Naive thymus-derived CD4-positive, alpha-beta T cell (primary cell): Measurements from ENCODE around the gene IL18BP. TPM values are rescaled to one million over a fixed set of nuclear protein-coding genes. Genes with fewer than 3 reads are reported as not detected.

ENCODE experiments used
- ATAC-seq: fragments of 150-1000 bp; cut with Tn5 transposase; 2 replicates; pipeline ENCODE4 v1.10.0; 2021; ENCODE audit warnings: mild to moderate bottlenecking, moderate library complexity
- CTCF ChIA-PET: fragments of 350-600 bp; sonication (Branson Sonifier 250); formaldehyde crosslinking; loops from one replicate; lab custom pipeline; 2021; ENCODE audit warnings: antibody characterized with exemption; lab: Charles Lee
- POLR2A ChIA-PET: fragments of 350-600 bp; sonication (Branson Sonifier 250); formaldehyde crosslinking; loops from one replicate; lab custom pipeline; 2021; ENCODE audit warnings: antibody characterized with exemption, inconsistent platforms; lab: Charles Lee
- DNase-seq, 9 donors: peaks; one replicate each; pipeline versions ENCODE4 v3.0.0 to v3.0.0-alpha.2; 2020 to 2022; ENCODE audit warnings: mixed read lengths in 1 of 9
- H3K27ac ChIP-seq: one replicate; pipeline ENCODE4 v1.7.0; 2013; ENCODE audit warnings: mild to moderate bottlenecking, low read depth, low read length, moderate library complexity
- H3K27me3 ChIP-seq, 2 donors: one replicate each; pipeline ENCODE4 v1.7.0; 2013; ENCODE audit warnings: low read length in 2 of 2, mild to moderate bottlenecking in 2 of 2, moderate library complexity in 2 of 2; ENCODE audit not compliant: control insufficient read depth in 2 of 2, insufficient read depth in 2 of 2
- H3K36me3 ChIP-seq, 3 experiments: 1 replicate in 2 of 3; 2 replicates in 1 of 3; pipeline ENCODE4 v1.7.0; 2013; ENCODE audit warnings: low read length in 3 of 3, mild to moderate bottlenecking in 3 of 3, moderate library complexity in 1 of 3; ENCODE audit not compliant: insufficient read depth in 3 of 3, control insufficient read depth in 2 of 3
- H3K4me1 ChIP-seq, 2 donors: one replicate each; pipeline ENCODE4 v1.7.0; 2013; ENCODE audit warnings: low read length in 2 of 2, mild to moderate bottlenecking in 2 of 2, moderate library complexity in 1 of 2; ENCODE audit not compliant: control insufficient read depth in 2 of 2, insufficient read depth in 2 of 2
- H3K4me3 ChIP-seq: 2 replicates; pipeline ENCODE4 v1.7.0; 2013; ENCODE audit warnings: mild to moderate bottlenecking, low read length
- H3K9me3 ChIP-seq, 3 experiments: 1 replicate in 2 of 3; 2 replicates in 1 of 3; pipeline ENCODE4 v1.7.0; 2013; ENCODE audit warnings: low read length in 3 of 3; ENCODE audit not compliant: control insufficient read depth in 2 of 3
- H3K27ac Mint-ChIP-seq, 9 donors: one replicate each; pipeline ENCODE4 v1.8.0; 2020 to 2022; ENCODE audit warnings: mixed read lengths in 9 of 9, mild to moderate bottlenecking in 8 of 9, moderate library complexity in 5 of 9, inconsistent platforms in 2 of 9
- H3K27me3 Mint-ChIP-seq, 5 donors: one replicate each; pipeline ENCODE4 v1.8.0; 2021 to 2022; ENCODE audit warnings: mixed read lengths in 5 of 5, mild to moderate bottlenecking in 1 of 5
- H3K36me3 Mint-ChIP-seq, 5 donors: one replicate each; pipeline ENCODE4 v1.8.0; 2020 to 2022; ENCODE audit warnings: mixed read lengths in 5 of 5, mild to moderate bottlenecking in 3 of 5, inconsistent platforms in 1 of 5
- H3K4me1 Mint-ChIP-seq, 7 donors: one replicate each; pipeline ENCODE4 v1.8.0; 2020 to 2022; ENCODE audit warnings: mixed read lengths in 7 of 7, mild to moderate bottlenecking in 3 of 7, inconsistent platforms in 1 of 7
- H3K4me3 Mint-ChIP-seq, 10 donors: one replicate each; pipeline ENCODE4 v1.8.0; 2020 to 2022; ENCODE audit warnings: mild to moderate bottlenecking in 10 of 10, mixed read lengths in 10 of 10, moderate library complexity in 6 of 10, inconsistent platforms in 2 of 10
- H3K9me3 Mint-ChIP-seq, 11 donors: one replicate each; pipeline ENCODE4 v1.8.0; 2020 to 2022; ENCODE audit warnings: mixed read lengths in 11 of 11, mild to moderate bottlenecking in 4 of 11, inconsistent platforms in 1 of 11, moderate library complexity in 1 of 11
- intact Hi-C, 2 donors: fragments of 100-400 bp; cut with micrococcal nuclease; formaldehyde crosslinking; loops; one replicate each; pipeline ENCODE4 v1.15.1; 2023
- polyA plus RNA-seq, 2 donors: library from polyadenylated mRNA; unstranded; fragments of 300-500 nt; fragmentation: Illumina TruSeq; gene quantifications; one replicate each; pipeline ENCODE4 v1.2.3, GENCODE V29; 2021
- total RNA-seq, 6 experiments: library from RNA in 5 of 6; stranded (reverse) in 5 of 6; gene quantifications; 1 replicate in 5 of 6; 2 replicates in 1 of 6; pipeline ENCODE4 v1.2.3 and lab custom pipeline; 2021 to 2026

IL18BP gene
- total and polyA plus RNA-seq, 7 experiments from 2014 or later: 14.4 to 30.2 (median 22.3) TPM

- Mint-ChIP-seq H3K27ac (no peak overlapping the region), H3K27me3 (no peaks in the 10 kb centered on the region), H3K36me3 (peaks cover 5 to 22% (median 9%) of the 10 kb centered on the region in 5 donors), H3K4me1 (peaks cover 0 to 12% (median 0%) of the 10 kb centered on the region in 7 donors), H3K4me3 (no peak overlapping the region), H3K9me3 (no peaks in the 10 kb centered on the region)
- ATAC-seq (no peak), DNase-seq (no peak)
- intact Hi-C loops: no loop called here
- Histone ChIP-seq H3K27me3 (no peaks in the 10 kb centered on the region), H3K9me3 (no peaks in the 10 kb centered on the region), H3K4me3 (no peak overlapping the region), H3K27ac (no peak overlapping the region), H3K4me1 (no peaks in the 10 kb centered on the region), H3K36me3 (peaks cover 0 to 16% (median 0%) of the 10 kb centered on the region in 3 experiments)
- ChIA-PET POLR2A (no interaction called here), CTCF (no interaction called here)
Measured at GRCh38 chr11:71992136-71992730, 6.5 kb upstream of the IL18BP start.

- H3K4me3 Mint-ChIP-seq: no peak overlapping the region
- intact Hi-C loops: no loop called here
- peaks cover 0 to 8% (median 0%) of the 10 kb centered on the region in 3 experiments for H3K36me3 ChIP-seq
- H3K9me3 Mint-ChIP-seq: no peaks in the 10 kb centered on the region
- no peaks in the 10 kb centered on the region for H3K27me3 ChIP-seq
- POLR2A ChIA-PET: no interaction called here
- CTCF ChIA-PET: no interaction called here
- H3K27ac Mint-ChIP-seq: no peak overlapping the region
- H3K4me3 ChIP-seq: no peak overlapping the region
- H3K4me1 Mint-ChIP-seq: peaks cover 19 to 30% (median 19%) of the 10 kb centered on the region in 7 donors
- H3K4me1 ChIP-seq: peaks cover 14 to 15% of the 10 kb centered on the region in 2 donors
- no peaks in the 10 kb centered on the region for H3K27me3 Mint-ChIP-seq
- ATAC-seq: no peak
- no peak for DNase-seq
- no peak overlapping the region for H3K27ac ChIP-seq
- peaks cover 6 to 17% (median 13%) of the 10 kb centered on the region in 5 donors for H3K36me3 Mint-ChIP-seq
- no peaks in the 10 kb centered on the region for H3K9me3 ChIP-seq
Measured at GRCh38 chr11:71994786-71995185, 3.9 kb upstream of the IL18BP start.

GRCh38 chr11:71995726-71996291 is 2.9 kb upstream of the IL18BP start:
- CTCF ChIA-PET: interaction anchor here (0.5 kb wide), 1 partner anchor 13 kb away, joined by 3 read pairs; no protein-coding TSS in a partner anchor
- POLR2A ChIA-PET: no interaction called here
- intact Hi-C loops: no loop called here
- ATAC-seq (no peak), DNase-seq (no peak)
- Mint-ChIP-seq H3K4me1 (peaks cover 21 to 34% (median 28%) of the 10 kb centered on the region in 7 donors), H3K4me3 (no peak overlapping the region), H3K27ac (peak overlapping the region in 1 of 9 donors; percentile 50), H3K36me3 (peaks cover 6 to 17% (median 8%) of the 10 kb centered on the region in 5 donors), H3K27me3 (no peaks in the 10 kb centered on the region), H3K9me3 (no peaks in the 10 kb centered on the region)
- no peaks in the 10 kb centered on the region for H3K27me3 ChIP-seq
- H3K27ac ChIP-seq: no peak overlapping the region
- H3K9me3 ChIP-seq: no peaks in the 10 kb centered on the region
- H3K36me3 ChIP-seq: peaks cover 0 to 9% (median 0%) of the 10 kb centered on the region in 3 experiments
- no peak overlapping the region for H3K4me3 ChIP-seq
- H3K4me1 ChIP-seq: peaks cover 14 to 19% of the 10 kb centered on the region in 2 donors

GRCh38 chr11:71996517-71996916 is 2.2 kb upstream of the IL18BP start:
- Histone ChIP-seq H3K4me3 (no peak overlapping the region), H3K4me1 (peaks cover 14 to 19% of the 10 kb centered on the region in 2 donors), H3K36me3 (peaks cover 0 to 13% (median 0%) of the 10 kb centered on the region in 3 experiments), H3K27me3 (no peaks in the 10 kb centered on the region), H3K27ac (no peak overlapping the region), H3K9me3 (no peaks in the 10 kb centered on the region)
- peaks cover 2 to 17% (median 7%) of the 10 kb centered on the region in 5 donors for H3K36me3 Mint-ChIP-seq
- H3K27ac Mint-ChIP-seq: peak overlapping the region in 1 of 9 donors; percentile 1
- H3K4me1 Mint-ChIP-seq: peaks cover 21 to 38% (median 28%) of the 10 kb centered on the region in 7 donors
- H3K4me3 Mint-ChIP-seq: no peak overlapping the region
- POLR2A ChIA-PET: no interaction called here
- CTCF ChIA-PET: no interaction called here
- intact Hi-C loops: no loop called here
- ATAC-seq (no peak), DNase-seq (no peak)
- H3K27me3 Mint-ChIP-seq: no peaks in the 10 kb centered on the region
- no peaks in the 10 kb centered on the region for H3K9me3 Mint-ChIP-seq

- DNase-seq: no peak
- H3K36me3 Mint-ChIP-seq: peaks cover 3 to 19% (median 11%) of the 10 kb centered on the region in 5 donors
- Histone ChIP-seq H3K4me3 (no peak overlapping the region), H3K36me3 (peaks cover 0 to 17% (median 0%) of the 10 kb centered on the region in 3 experiments), H3K4me1 (peaks cover 14 to 19% of the 10 kb centered on the region in 2 donors), H3K9me3 (no peaks in the 10 kb centered on the region), H3K27ac (no peak overlapping the region), H3K27me3 (no peaks in the 10 kb centered on the region)
- H3K27ac Mint-ChIP-seq: peak overlapping the region in 1 of 9 donors; percentile 1
- H3K9me3 Mint-ChIP-seq: no peaks in the 10 kb centered on the region
- POLR2A ChIA-PET: no interaction called here
- H3K4me3 Mint-ChIP-seq: no peak overlapping the region
- CTCF ChIA-PET: interaction anchor here (1.5 kb wide), 1 partner anchor 20 kb away, joined by 3 read pairs; no protein-coding TSS in a partner anchor
- intact Hi-C loops: no loop called here
- H3K27me3 Mint-ChIP-seq: no peaks in the 10 kb centered on the region
- ATAC-seq: peak; percentile 82
- H3K4me1 Mint-ChIP-seq: peaks cover 25 to 40% (median 32%) of the 10 kb centered on the region in 7 donors
Measured at GRCh38 chr11:71996946-71997345, 1.8 kb upstream of the IL18BP start.

GRCh38 chr11:71997594-71997993 is 1.1 kb upstream of the IL18BP start:
- ATAC-seq (no peak), DNase-seq (no peak)
- H3K27ac Mint-ChIP-seq: peak overlapping the region in 2 of 9 donors; percentile 46 to 97
- H3K36me3 Mint-ChIP-seq: peaks cover 5 to 21% (median 14%) of the 10 kb centered on the region in 5 donors
- no peak overlapping the region for H3K27ac ChIP-seq
- ChIA-PET CTCF (interaction anchor here (0.6 to 1.5 kb wide), 3 partner anchors 17 to 278 kb away, joined by 3 to 7 read pairs (median 4); no protein-coding TSS in a partner anchor), POLR2A (no interaction called here)
- peaks cover 14 to 19% of the 10 kb centered on the region in 2 donors for H3K4me1 ChIP-seq
- no peaks in the 10 kb centered on the region for H3K9me3 Mint-ChIP-seq
- H3K9me3 ChIP-seq: no peaks in the 10 kb centered on the region
- no peaks in the 10 kb centered on the region for H3K27me3 ChIP-seq
- peaks cover 0 to 24% (median 0%) of the 10 kb centered on the region in 3 experiments for H3K36me3 ChIP-seq
- intact Hi-C loops: no loop called here
- H3K4me3 ChIP-seq: no peak overlapping the region
- no peak overlapping the region for H3K4me3 Mint-ChIP-seq
- no peaks in the 10 kb centered on the region for H3K27me3 Mint-ChIP-seq
- H3K4me1 Mint-ChIP-seq: peaks cover 27 to 40% (median 36%) of the 10 kb centered on the region in 7 donors
